GM12865 (cell line): ENCODE measurements around the gene KRTAP5-2.

Source experiments
- DNase-seq: peaks from one replicate; pipeline ENCODE4 v3.0.0; 2010; ENCODE audit warnings: low read depth
- H3K4me3 ChIP-seq: 2 replicates; pipeline ENCODE4 v1.5.1; 2011; ENCODE audit warnings: mild to moderate bottlenecking, low read depth, low read length, control low read depth
- TF ChIP-seq, protein P1 (sequence below): IDR thresholded peaks from 2 replicates; pipeline ENCODE4 v1.5.1; 2011; ENCODE audit warnings: low read length, control low read depth, low read depth, inconsistent platforms; ENCODE audit not compliant: insufficient read depth; ENCODE audit errors: missing control alignments

Gene KRTAP5-2

DNA sequence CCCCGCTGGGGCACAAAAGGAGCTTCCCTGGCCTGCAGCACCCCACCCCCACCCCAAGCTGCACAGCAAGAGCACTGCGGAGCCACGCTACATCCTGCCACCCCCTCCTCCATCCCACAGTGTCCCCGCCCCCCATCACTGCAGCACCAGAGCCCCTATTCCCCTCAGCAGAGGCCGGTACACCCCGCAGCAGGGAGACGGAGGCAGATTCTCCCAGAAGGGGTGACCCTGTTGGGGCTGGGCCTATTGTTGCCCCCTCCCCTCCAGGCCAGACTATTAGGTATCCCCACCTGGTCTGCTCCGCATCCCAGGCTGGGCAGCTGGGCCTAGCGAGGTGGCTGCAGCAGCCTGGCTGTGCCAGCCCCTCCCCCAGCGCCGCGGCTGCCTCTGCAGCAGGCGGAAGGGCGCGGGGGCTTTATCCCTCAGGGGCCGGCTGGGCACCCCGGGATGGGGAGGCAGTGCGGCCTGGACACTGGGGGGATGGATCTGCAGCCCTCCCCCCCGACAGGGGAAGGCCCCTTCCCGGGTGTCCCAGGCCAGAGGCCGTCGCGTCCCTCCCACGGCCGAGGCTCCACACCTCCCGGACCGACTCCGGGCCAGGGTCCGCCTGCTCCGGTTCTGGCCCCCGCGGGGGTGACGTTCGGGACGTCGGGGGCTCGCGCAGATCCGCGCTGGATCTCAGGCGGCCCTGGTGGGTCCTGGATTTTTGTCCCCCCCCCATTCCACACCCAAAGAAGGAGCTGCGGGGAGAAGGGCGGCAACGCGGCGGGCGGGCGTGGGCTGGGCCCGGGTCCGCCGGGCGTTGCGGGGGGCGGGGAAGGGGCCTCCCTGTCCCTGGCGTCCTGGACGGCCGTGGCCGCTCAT, 27.0 kb downstream of the KRTAP5-2 start:
- TF ChIP-seq, protein P1, sequence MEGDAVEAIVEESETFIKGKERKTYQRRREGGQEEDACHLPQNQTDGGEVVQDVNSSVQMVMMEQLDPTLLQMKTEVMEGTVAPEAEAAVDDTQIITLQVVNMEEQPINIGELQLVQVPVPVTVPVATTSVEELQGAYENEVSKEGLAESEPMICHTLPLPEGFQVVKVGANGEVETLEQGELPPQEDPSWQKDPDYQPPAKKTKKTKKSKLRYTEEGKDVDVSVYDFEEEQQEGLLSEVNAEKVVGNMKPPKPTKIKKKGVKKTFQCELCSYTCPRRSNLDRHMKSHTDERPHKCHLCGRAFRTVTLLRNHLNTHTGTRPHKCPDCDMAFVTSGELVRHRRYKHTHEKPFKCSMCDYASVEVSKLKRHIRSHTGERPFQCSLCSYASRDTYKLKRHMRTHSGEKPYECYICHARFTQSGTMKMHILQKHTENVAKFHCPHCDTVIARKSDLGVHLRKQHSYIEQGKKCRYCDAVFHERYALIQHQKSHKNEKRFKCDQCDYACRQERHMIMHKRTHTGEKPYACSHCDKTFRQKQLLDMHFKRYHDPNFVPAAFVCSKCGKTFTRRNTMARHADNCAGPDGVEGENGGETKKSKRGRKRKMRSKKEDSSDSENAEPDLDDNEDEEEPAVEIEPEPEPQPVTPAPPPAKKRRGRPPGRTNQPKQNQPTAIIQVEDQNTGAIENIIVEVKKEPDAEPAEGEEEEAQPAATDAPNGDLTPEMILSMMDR, result no peak
- DNase-seq, result no peak
- peak overlapping the region; percentile 30 for H3K4me3 ChIP-seq

DNA sequence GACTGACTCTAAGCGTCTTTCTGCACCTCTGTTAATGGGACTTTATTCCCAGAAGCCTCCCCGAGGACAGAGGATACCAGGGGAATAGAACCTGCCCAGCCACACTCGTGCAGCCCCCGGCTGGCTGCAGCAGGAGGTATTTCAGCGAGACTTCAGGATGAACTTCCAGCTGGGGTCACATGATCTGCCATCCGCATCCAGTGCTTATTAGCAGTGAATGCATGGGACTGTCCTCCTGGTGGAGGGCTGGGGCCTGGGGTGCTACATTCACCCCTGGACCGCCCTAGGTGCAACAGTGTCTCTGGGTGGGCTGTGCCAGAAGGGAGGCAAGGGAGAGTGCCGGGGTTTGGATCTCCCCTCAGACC, 27.6 kb downstream of the KRTAP5-2 start:
- H3K4me3 ChIP-seq, result no peak overlapping the region
- TF ChIP-seq, protein P1, result no peak
- no peak for DNase-seq

DNA sequence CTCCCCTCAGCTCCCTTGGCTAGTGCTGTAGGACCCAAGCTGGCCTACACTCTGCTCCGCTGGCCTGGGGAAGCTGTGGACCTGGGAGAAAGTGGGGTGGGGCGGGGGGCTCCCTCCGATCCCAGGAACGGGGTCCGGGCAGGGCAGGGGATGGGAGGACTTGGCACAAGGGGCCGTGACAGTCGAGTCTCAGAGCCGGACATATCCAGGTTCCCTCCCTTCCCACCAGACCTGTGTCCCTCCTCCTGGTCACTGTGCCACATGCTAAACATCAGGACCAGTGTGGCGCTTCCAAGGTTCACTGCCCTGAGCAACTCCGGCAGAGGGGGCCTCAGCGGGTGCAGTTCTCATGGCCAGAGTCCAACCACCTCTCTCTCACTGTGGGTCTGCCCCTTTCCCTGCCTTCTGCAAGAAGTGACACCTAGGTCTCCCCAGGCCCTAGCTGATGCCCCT, 28.1 kb downstream of the KRTAP5-2 start:
- TF ChIP-seq, protein P1, result no peak
- no peak for DNase-seq
- no peak overlapping the region for H3K4me3 ChIP-seq

DNA sequence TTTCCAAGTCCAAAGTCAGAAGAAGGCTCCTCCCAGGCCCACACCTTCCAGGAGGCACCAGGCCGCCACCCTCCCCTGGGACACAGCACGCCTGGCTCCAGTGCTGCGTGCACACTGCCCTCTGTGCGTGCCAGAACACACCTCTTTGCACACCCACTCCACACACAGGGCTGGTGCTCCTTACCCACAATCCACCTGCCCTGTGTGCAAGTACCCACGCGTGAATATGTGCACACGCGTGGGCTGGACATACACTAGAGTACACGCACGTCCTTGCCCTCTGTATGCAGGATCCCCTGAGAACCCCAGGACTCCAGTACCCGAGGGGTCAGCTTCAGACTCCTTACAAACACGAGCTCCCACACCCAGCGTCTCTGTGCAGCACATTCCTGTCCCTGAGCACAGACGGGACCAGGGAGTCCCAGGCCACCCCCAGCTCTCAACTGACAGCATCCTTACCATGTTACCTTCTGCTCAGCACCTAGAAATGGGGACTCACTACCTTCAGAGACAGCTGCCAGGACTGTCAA, 28.8 kb downstream of the KRTAP5-2 start:
- TF ChIP-seq, protein P1, result no peak
- DNase-seq, result no peak
- H3K4me3 ChIP-seq, result no peak overlapping the region

DNA sequence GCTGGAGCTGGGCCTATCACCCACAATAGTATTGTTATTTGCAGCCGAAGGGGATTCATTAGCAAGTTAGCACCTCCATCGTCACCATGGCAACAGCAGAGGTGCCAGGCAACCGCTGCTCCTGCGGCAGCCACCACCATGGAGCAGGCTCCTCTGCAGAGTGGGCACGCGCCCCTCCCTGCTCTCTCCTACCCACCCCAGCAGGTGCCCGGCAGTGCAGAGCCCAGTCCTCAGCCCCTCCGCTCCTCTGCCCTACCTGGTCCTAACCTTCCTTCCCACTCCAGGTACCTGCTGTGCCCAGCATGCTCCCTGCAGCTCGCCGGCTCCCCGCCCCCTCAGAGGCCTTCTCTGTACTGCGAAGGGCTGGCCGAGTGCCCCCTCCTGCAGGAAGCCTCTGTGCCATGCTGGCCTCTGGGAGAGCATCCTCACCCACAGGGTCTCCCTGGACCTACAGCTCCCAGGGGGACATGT, 29.6 kb downstream of the KRTAP5-2 start:
- TF ChIP-seq, protein P1, result no peak
- DNase-seq, result peak; percentile 41
- H3K4me3 ChIP-seq, result no peak overlapping the region

DNA sequence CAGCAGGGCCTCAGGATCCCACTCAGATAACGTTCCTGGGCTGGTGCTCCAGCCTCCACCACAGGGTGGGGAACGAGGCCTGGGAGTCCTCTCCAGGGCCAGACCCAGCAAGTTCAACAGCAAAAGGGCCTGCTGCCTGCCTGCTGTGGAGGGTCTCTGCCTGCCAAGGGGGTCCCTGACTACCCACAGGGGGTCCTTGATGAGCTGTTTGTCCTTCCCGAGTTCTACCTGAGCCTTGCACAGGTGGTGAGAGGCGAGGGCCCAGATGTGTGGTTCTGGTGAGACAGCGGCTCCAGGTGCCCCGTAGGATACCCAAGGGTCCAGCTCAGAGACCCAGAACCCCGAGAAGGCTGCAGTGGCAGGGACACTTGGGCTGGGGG, 30.4 kb downstream of the KRTAP5-2 start:
- TF ChIP-seq, protein P1, result no peak
- H3K4me3 ChIP-seq, result no peak overlapping the region
- no peak for DNase-seq
